K562 (cell line): ENCODE measurements around the gene ENO2. TPM values are rescaled to one million over a fixed set of nuclear protein-coding genes. Genes with fewer than 3 reads are reported as not detected.
A peak's percentile ranks its signal among the peaks of the same experiment; 100 is the strongest.

Source experiments
- CHD2 ChIP-seq: IDR thresholded peaks from 2 replicates; pipeline ENCODE4 v1.6.1; 2011; ENCODE audit warnings: low read depth, low read length
- EGR1 ChIP-seq: fragments of 450-650 bp; conservative IDR thresholded peaks from 2 replicates; pipeline ENCODE4 v1.6.1; 2017; ENCODE audit warnings: mild to moderate bottlenecking
- MAZ ChIP-seq, 2 experiments: fragments of 450-650 bp in 1 of 2; sonication (generic) in 1 of 2; formaldehyde crosslinking; IDR thresholded peaks in 1 of 2; conservative IDR thresholded peaks in 1 of 2; 2 replicates each; pipeline versions ENCODE4 v1.4.0 to v1.5.0; 2020; ENCODE audit warnings: mild to moderate bottlenecking in 1 of 2, missing genetic modification reagents in 1 of 2
- NCOA1 ChIP-seq: fragments of 450-650 bp; IDR thresholded peaks from 2 replicates; pipeline ENCODE4 v1.6.1; 2016; ENCODE audit warnings: low read depth
- RBBP5 ChIP-seq: fragments of 200-600 bp; sonication (generic); IDR thresholded peaks from 2 replicates; pipeline ENCODE4 v1.6.1; 2012; ENCODE audit warnings: borderline replicate concordance, mild to moderate bottlenecking, low read length, control low read depth, inconsistent platforms; ENCODE audit not compliant: insufficient read depth, poor library complexity, severe bottlenecking
- STAG1 ChIP-seq: sonication (generic); formaldehyde crosslinking; IDR thresholded peaks from 2 replicates; pipeline ENCODE4 v1.5.0; 2020; ENCODE audit warnings: missing genetic modification reagents, borderline replicate concordance
- polyA plus RNA-seq, 8 experiments: library from polyadenylated mRNA; depleted of rRNA in 4 of 8; stranded (reverse) in 5 of 8; unstranded in 3 of 8; fragments of >200 nt; fragmentation: Nextera tagmentation in 2 of 8; fragmentation: Illumina TruSeq in 1 of 8; extraction: Ambion mirVana in 2 of 8; extraction: Trizol in 1 of 8; gene quantifications; 2 replicates each; pipeline versions ENCODE4 v1.2.1 to v1.2.3, GENCODE V29; 2011 to 2014; ENCODE audit warnings: inconsistent platforms in 1 of 8, missing spikeins in 1 of 8
- total RNA-seq, 7 experiments: library from RNA; depleted of rRNA in 6 of 7; stranded (reverse); fragments of >200 nt in 6 of 7; fragmentation: Illumina TruSeq in 2 of 7; extraction: Trizol in 2 of 7; gene quantifications; 2 replicates each; pipeline versions ENCODE4 v1.2.1 to v1.2.3, GENCODE V29; 2011 to 2021; ENCODE audit warnings: low replicate concordance in 1 of 7
- TF ChIP-seq, protein P1 (sequence below): fragments of 200-600 bp; sonication (generic); IDR thresholded peaks from one replicate; pipeline ENCODE4 v1.6.1; 2012; ENCODE audit warnings: mild to moderate bottlenecking, low read depth, low read length, inconsistent platforms
- TF ChIP-seq, protein P2 (sequence below): sonication (generic); formaldehyde crosslinking; IDR thresholded peaks from 2 replicates; pipeline ENCODE4 v1.8.0; 2023; ENCODE audit warnings: mild to moderate bottlenecking, missing genetic modification reagents
- TF ChIP-seq, protein P3 (sequence below): fragments of 450-650 bp; conservative IDR thresholded peaks from 2 replicates; pipeline ENCODE4 v1.6.1; 2016; ENCODE audit warnings: missing genetic modification characterization, low read depth, mild to moderate bottlenecking, missing compliant biosample characterization, moderate library complexity

The ENO2 gene
- total and polyA plus RNA-seq, 9 of the 15 experiments (the other 6 are each of a cell fraction or from before 2014, with no cell fraction given): 10.9 to 43.3 (median 21.0) TPM

DNA sequence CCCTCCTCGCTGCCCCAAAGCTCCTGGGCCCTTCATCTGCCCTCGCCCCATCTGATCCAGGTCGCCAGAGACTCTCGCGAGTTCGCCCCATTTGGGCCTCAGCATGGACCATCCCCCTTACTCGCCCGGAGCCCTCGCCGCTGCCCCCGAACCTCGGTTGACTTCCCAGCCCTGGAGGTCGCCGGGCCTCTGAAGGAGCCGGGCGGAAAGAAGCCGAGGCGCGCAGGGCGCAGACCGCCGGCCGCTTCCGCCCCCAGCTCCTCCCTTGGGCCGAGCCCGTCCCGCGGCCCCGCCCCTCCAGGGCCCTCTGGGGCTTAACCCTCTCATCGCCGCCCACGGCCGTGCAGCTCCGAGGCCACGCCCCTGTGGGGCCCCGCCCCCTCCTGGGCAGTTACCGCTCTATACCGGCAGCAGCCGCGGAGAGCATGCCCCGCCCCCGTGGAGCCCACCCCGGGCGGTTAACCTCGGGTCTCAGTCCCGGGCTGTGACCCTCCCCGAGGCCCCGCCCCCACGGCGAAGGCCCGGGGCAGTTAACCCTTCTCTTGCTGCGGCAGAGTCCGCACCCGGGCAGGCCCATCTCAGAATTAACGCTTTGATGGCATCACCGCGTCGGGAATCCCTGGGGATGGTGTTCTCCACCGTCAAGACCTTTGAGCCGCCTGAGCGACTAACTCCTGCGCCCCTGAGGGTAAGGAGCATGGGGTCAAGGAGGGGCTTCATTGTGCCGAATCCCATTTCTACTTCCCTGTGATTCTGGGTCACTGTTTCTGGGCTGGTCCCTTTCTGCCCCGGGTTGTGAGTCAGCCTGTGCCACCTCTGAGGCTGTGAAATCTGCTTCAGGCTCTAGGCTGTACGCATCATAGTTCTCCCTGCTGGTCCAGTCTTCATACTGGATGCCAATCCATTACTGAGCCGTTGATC is 41.0 kb upstream of the ENO2 start, which contains the start of gene SPSB2 (continued):
- TF ChIP-seq, protein P1, sequence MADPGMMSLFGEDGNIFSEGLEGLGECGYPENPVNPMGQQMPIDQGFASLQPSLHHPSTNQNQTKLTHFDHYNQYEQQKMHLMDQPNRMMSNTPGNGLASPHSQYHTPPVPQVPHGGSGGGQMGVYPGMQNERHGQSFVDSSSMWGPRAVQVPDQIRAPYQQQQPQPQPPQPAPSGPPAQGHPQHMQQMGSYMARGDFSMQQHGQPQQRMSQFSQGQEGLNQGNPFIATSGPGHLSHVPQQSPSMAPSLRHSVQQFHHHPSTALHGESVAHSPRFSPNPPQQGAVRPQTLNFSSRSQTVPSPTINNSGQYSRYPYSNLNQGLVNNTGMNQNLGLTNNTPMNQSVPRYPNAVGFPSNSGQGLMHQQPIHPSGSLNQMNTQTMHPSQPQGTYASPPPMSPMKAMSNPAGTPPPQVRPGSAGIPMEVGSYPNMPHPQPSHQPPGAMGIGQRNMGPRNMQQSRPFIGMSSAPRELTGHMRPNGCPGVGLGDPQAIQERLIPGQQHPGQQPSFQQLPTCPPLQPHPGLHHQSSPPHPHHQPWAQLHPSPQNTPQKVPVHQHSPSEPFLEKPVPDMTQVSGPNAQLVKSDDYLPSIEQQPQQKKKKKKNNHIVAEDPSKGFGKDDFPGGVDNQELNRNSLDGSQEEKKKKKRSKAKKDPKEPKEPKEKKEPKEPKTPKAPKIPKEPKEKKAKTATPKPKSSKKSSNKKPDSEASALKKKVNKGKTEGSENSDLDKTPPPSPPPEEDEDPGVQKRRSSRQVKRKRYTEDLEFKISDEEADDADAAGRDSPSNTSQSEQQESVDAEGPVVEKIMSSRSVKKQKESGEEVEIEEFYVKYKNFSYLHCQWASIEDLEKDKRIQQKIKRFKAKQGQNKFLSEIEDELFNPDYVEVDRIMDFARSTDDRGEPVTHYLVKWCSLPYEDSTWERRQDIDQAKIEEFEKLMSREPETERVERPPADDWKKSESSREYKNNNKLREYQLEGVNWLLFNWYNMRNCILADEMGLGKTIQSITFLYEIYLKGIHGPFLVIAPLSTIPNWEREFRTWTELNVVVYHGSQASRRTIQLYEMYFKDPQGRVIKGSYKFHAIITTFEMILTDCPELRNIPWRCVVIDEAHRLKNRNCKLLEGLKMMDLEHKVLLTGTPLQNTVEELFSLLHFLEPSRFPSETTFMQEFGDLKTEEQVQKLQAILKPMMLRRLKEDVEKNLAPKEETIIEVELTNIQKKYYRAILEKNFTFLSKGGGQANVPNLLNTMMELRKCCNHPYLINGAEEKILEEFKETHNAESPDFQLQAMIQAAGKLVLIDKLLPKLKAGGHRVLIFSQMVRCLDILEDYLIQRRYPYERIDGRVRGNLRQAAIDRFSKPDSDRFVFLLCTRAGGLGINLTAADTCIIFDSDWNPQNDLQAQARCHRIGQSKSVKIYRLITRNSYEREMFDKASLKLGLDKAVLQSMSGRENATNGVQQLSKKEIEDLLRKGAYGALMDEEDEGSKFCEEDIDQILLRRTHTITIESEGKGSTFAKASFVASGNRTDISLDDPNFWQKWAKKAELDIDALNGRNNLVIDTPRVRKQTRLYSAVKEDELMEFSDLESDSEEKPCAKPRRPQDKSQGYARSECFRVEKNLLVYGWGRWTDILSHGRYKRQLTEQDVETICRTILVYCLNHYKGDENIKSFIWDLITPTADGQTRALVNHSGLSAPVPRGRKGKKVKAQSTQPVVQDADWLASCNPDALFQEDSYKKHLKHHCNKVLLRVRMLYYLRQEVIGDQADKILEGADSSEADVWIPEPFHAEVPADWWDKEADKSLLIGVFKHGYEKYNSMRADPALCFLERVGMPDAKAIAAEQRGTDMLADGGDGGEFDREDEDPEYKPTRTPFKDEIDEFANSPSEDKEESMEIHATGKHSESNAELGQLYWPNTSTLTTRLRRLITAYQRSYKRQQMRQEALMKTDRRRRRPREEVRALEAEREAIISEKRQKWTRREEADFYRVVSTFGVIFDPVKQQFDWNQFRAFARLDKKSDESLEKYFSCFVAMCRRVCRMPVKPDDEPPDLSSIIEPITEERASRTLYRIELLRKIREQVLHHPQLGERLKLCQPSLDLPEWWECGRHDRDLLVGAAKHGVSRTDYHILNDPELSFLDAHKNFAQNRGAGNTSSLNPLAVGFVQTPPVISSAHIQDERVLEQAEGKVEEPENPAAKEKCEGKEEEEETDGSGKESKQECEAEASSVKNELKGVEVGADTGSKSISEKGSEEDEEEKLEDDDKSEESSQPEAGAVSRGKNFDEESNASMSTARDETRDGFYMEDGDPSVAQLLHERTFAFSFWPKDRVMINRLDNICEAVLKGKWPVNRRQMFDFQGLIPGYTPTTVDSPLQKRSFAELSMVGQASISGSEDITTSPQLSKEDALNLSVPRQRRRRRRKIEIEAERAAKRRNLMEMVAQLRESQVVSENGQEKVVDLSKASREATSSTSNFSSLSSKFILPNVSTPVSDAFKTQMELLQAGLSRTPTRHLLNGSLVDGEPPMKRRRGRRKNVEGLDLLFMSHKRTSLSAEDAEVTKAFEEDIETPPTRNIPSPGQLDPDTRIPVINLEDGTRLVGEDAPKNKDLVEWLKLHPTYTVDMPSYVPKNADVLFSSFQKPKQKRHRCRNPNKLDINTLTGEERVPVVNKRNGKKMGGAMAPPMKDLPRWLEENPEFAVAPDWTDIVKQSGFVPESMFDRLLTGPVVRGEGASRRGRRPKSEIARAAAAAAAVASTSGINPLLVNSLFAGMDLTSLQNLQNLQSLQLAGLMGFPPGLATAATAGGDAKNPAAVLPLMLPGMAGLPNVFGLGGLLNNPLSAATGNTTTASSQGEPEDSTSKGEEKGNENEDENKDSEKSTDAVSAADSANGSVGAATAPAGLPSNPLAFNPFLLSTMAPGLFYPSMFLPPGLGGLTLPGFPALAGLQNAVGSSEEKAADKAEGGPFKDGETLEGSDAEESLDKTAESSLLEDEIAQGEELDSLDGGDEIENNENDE: no peak
- TF ChIP-seq, protein P2, sequence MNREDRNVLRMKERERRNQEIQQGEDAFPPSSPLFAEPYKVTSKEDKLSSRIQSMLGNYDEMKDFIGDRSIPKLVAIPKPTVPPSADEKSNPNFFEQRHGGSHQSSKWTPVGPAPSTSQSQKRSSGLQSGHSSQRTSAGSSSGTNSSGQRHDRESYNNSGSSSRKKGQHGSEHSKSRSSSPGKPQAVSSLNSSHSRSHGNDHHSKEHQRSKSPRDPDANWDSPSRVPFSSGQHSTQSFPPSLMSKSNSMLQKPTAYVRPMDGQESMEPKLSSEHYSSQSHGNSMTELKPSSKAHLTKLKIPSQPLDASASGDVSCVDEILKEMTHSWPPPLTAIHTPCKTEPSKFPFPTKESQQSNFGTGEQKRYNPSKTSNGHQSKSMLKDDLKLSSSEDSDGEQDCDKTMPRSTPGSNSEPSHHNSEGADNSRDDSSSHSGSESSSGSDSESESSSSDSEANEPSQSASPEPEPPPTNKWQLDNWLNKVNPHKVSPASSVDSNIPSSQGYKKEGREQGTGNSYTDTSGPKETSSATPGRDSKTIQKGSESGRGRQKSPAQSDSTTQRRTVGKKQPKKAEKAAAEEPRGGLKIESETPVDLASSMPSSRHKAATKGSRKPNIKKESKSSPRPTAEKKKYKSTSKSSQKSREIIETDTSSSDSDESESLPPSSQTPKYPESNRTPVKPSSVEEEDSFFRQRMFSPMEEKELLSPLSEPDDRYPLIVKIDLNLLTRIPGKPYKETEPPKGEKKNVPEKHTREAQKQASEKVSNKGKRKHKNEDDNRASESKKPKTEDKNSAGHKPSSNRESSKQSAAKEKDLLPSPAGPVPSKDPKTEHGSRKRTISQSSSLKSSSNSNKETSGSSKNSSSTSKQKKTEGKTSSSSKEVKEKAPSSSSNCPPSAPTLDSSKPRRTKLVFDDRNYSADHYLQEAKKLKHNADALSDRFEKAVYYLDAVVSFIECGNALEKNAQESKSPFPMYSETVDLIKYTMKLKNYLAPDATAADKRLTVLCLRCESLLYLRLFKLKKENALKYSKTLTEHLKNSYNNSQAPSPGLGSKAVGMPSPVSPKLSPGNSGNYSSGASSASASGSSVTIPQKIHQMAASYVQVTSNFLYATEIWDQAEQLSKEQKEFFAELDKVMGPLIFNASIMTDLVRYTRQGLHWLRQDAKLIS (CRISPR knock-in tag): no peak
- TF ChIP-seq MAZ (CRISPR knock-in tag; conservative IDR thresholded peaks at IDR 0.05 in 1 of 2, IDR thresholded peaks at IDR 0.05 in 1 of 2): peak; percentile 54 to 90
- TF ChIP-seq RBBP5: peak; percentile 58
- TF ChIP-seq CHD2: peak; percentile 68
- no peak for TF ChIP-seq STAG1
- peak; percentile 81 for TF ChIP-seq EGR1
- 0 out of 2 replicates have a peak, but pooled peaks have one; percentile 32 for TF ChIP-seq NCOA1
- TF ChIP-seq, protein P3, sequence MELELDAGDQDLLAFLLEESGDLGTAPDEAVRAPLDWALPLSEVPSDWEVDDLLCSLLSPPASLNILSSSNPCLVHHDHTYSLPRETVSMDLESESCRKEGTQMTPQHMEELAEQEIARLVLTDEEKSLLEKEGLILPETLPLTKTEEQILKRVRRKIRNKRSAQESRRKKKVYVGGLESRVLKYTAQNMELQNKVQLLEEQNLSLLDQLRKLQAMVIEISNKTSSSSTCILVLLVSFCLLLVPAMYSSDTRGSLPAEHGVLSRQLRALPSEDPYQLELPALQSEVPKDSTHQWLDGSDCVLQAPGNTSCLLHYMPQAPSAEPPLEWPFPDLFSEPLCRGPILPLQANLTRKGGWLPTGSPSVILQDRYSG: no peak
